ENCODE data around the gene NBPF26.
"Not testable (repeated sequence)": the region's sequence is repeated elsewhere in the genome, so short reads cannot be mapped to it uniquely, and the experiment has no call there.

- TF ChIP-seq EZH2 (IDR thresholded peaks at IDR 0.05); POLR2AphosphoS5 (IDR thresholded peaks at IDR 0.05; ENCODE audit: borderline replicate concordance, low read depth, low read length): not testable (repeated sequence)
Observed at GRCh38 chr1:120858144-120858543, 134.4 kb downstream of the NBPF26 start.
